Keratinocyte (primary cell): ENCODE data around the gene TMA7B. TPM values are rescaled to one million over a fixed set of nuclear protein-coding genes. Genes with fewer than 3 reads are reported as not detected.

Source experiments
- DNase-seq: peaks from one replicate; pipeline ENCODE4 v3.0.0-alpha.2; 2011; ENCODE audit warnings: low read depth, missing footprints, low spot score
- FAIRE-seq: peaks from 2 replicates; lab custom pipeline; 2011; peaks lifted over from hg19 to GRCh38; lab: Jason Lieb, UNC
- H2AFZ ChIP-seq: 2 replicates; pipeline ENCODE4 v1.6.0; 2012; ENCODE audit warnings: low read length, control low read depth, inconsistent platforms; ENCODE audit not compliant: control insufficient read depth
- H3K27ac ChIP-seq: 2 replicates; pipeline ENCODE4 v1.5.1; 2011; ENCODE audit warnings: low read length; ENCODE audit not compliant: control insufficient read depth, insufficient read depth
- H3K27me3 ChIP-seq: 3 replicates; pipeline ENCODE4 v1.6.0; 2011; ENCODE audit warnings: low read length; ENCODE audit not compliant: control insufficient read depth, insufficient read depth; ENCODE audit errors: extremely low read depth
- H3K36me3 ChIP-seq, 2 experiments: 2 replicates in 1 of 2; 3 replicates in 1 of 2; pipeline ENCODE4 v1.5.1; 2011; ENCODE audit warnings: low read length in 2 of 2, mild to moderate bottlenecking in 1 of 2; ENCODE audit not compliant: control insufficient read depth in 2 of 2, insufficient read depth in 2 of 2; ENCODE audit errors: extremely low read depth in 1 of 2
- H3K4me1 ChIP-seq: 3 replicates; pipeline ENCODE4 v1.5.1; 2011; ENCODE audit warnings: low read length; ENCODE audit not compliant: control insufficient read depth, insufficient read depth; ENCODE audit errors: extremely low read depth
- H3K4me2 ChIP-seq: 3 replicates; pipeline ENCODE4 v1.6.0; 2011; ENCODE audit warnings: low read depth, low read length; ENCODE audit not compliant: control insufficient read depth, insufficient read depth; ENCODE audit errors: extremely low read depth
- H3K4me3 ChIP-seq, 3 experiments: fragments of 200-600 bp in 1 of 3; sonication (generic) in 1 of 3; 2 replicates in 2 of 3; 3 replicates in 1 of 3; pipeline ENCODE4 v1.5.1; 2011 to 2016; ENCODE audit warnings: low read length in 3 of 3, mild to moderate bottlenecking in 3 of 3, control low read depth in 2 of 3, inconsistent platforms in 1 of 3, low read depth in 1 of 3, mixed read lengths in 1 of 3, mixed run types in 1 of 3, moderate library complexity in 1 of 3; ENCODE audit not compliant: control insufficient read depth in 2 of 3, insufficient read depth in 2 of 3; ENCODE audit errors: extremely low read depth in 1 of 3
- H3K79me2 ChIP-seq: 2 replicates; pipeline ENCODE4 v1.6.0; 2012; ENCODE audit warnings: low read length; ENCODE audit not compliant: control insufficient read depth, insufficient read depth
- H3K9ac ChIP-seq: 3 replicates; pipeline ENCODE4 v1.6.0; 2011; ENCODE audit warnings: low read length; ENCODE audit not compliant: control insufficient read depth, insufficient read depth; ENCODE audit errors: extremely low read depth
- H3K9me1 ChIP-seq: 3 replicates; pipeline ENCODE4 v1.6.0; 2011; ENCODE audit warnings: low read length; ENCODE audit not compliant: control insufficient read depth, insufficient read depth; ENCODE audit errors: extremely low read depth
- H3K9me3 ChIP-seq: 2 replicates; pipeline ENCODE4 v1.5.1; 2012; ENCODE audit warnings: low read depth, low read length; ENCODE audit not compliant: control insufficient read depth
- H4K20me1 ChIP-seq: 3 replicates; pipeline ENCODE4 v1.6.0; 2011; ENCODE audit warnings: low read length; ENCODE audit not compliant: control insufficient read depth, insufficient read depth; ENCODE audit errors: extremely low read depth
- CTCF ChIP-seq, 3 experiments: IDR thresholded peaks in 1 of 3; conservative IDR thresholded peaks in 1 of 3; optimal IDR thresholded peaks in 1 of 3; 2 replicates in 2 of 3; 3 replicates in 1 of 3; pipeline versions ENCODE3 to v1.5.1; 2011; ENCODE audit warnings: low read length in 3 of 3, mild to moderate bottlenecking in 3 of 3, moderate library complexity in 2 of 3, control low read depth in 1 of 3, inconsistent platforms in 1 of 3; ENCODE audit not compliant: insufficient read depth in 2 of 3; ENCODE audit errors: extremely low read depth in 1 of 3
- EZH2 ChIP-seq: IDR thresholded peaks from one replicate; pipeline ENCODE4 v1.6.1; 2012; ENCODE audit warnings: inconsistent platforms, mild to moderate bottlenecking, low read length, moderate library complexity
- dilution Hi-C: fragments of 300-500 bp; cut with MboI; formaldehyde crosslinking; loops from one replicate; pipeline ENCODE4 v1.7.0; 2020; ENCODE audit warnings: low sequenced_read_pairs; ENCODE audit not compliant: extremely low pct_ligation_motif_present
- polyA plus RNA-seq, 5 experiments: library from polyadenylated mRNA; depleted of rRNA in 3 of 5; stranded (reverse) in 3 of 5; stranded (forward) in 1 of 5; unstranded in 1 of 5; fragments of >200 nt; gene quantifications; 1 replicate in 1 of 5; 2 replicates in 3 of 5; 3 replicates in 1 of 5; pipeline versions ENCODE4 v1.2.1 to v1.2.3, GENCODE V29; 2011 to 2012; ENCODE audit warnings: missing spikeins in 2 of 5, low read depth in 1 of 5, low replicate concordance in 1 of 5

The TMA7B gene
- polyA plus RNA-seq, 1 donor (not counting 4 experiments of a cell fraction or from before 2014, with no cell fraction given) = not detected

- H3K9ac ChIP-seq = no peak overlapping the region
- H3K4me1 ChIP-seq = peaks cover 7% of the 10 kb centered on the region
- FAIRE-seq (no peak), DNase-seq (no peak)
- H3K27me3 ChIP-seq = no peaks in the 10 kb centered on the region
- H3K9me3 ChIP-seq = no peaks in the 10 kb centered on the region
- dilution Hi-C loops = no loop called here
- no peaks in the 10 kb centered on the region for H3K9me1 ChIP-seq
- H3K4me3 ChIP-seq = no peak overlapping the region
- no peak overlapping the region for H2AFZ ChIP-seq
- H3K79me2 ChIP-seq = no peaks in the 10 kb centered on the region
- no peaks in the 10 kb centered on the region for H3K36me3 ChIP-seq
- H3K4me2 ChIP-seq = no peak overlapping the region
- TF ChIP-seq EZH2 (no peak), CTCF (optimal IDR thresholded peaks at IDR 0.05 in 1 of 3, IDR thresholded peaks at IDR 0.05 in 1 of 3, conservative IDR thresholded peaks at IDR 0.05 in 1 of 3; ENCODE audit: extremely low read depth in 1 of 3, insufficient read depth in 2 of 3, low read length in 3 of 3) (no peak)
- no peak overlapping the region for H3K27ac ChIP-seq
- no peaks in the 10 kb centered on the region for H4K20me1 ChIP-seq
Observed at GRCh38 chr22:39958949-39959639, 1.1 kb upstream of the TMA7B start.

- no peaks in the 10 kb centered on the region for H3K36me3 ChIP-seq
- H3K4me2 ChIP-seq = no peak overlapping the region
- DNase-seq = no peak
- no peak overlapping the region for H3K27ac ChIP-seq
- no peak for TF ChIP-seq EZH2
- no peak for TF ChIP-seq CTCF (optimal IDR thresholded peaks at IDR 0.05 in 1 of 3, IDR thresholded peaks at IDR 0.05 in 1 of 3, conservative IDR thresholded peaks at IDR 0.05 in 1 of 3; ENCODE audit: extremely low read depth in 1 of 3, insufficient read depth in 2 of 3, low read length in 3 of 3)
- peaks cover 7% of the 10 kb centered on the region for H3K4me1 ChIP-seq
- H3K9ac ChIP-seq = no peak overlapping the region
- H4K20me1 ChIP-seq = no peaks in the 10 kb centered on the region
- no peaks in the 10 kb centered on the region for H3K9me1 ChIP-seq
- no peak for FAIRE-seq
- dilution Hi-C loops = no loop called here
- no peak overlapping the region for H2AFZ ChIP-seq
- no peaks in the 10 kb centered on the region for H3K79me2 ChIP-seq
- H3K4me3 ChIP-seq = no peak overlapping the region
- no peaks in the 10 kb centered on the region for H3K9me3 ChIP-seq
- H3K27me3 ChIP-seq = no peaks in the 10 kb centered on the region
Observed at GRCh38 chr22:39960791-39961746, 872 bp downstream of the TMA7B start.
